SIG-M5 treated with dmso at 0.1 percent for 504 hours (cell line): Measurements from ENCODE around the gene DHX40.

Source experiments
- DNase-seq: peaks from one replicate; lab custom pipeline; 2025; ENCODE audit not compliant: unreplicated experiment; lab: John Stamatoyannopoulos, UW

The DHX40 gene

GRCh38 chr17:59627770-59628171 lies 62.4 kb downstream of the DHX40 start:
- DNase-seq: peak; percentile 59

- DNase-seq: no peak
These were observed 63.8 kb downstream of the DHX40 start for GRCh38 chr17:59629174-59629573.

GRCh38 chr17:59631276-59631675 lies 65.9 kb downstream of the DHX40 start:
- no peak for DNase-seq

- no peak for DNase-seq
These were observed 67.0 kb downstream of the DHX40 start for GRCh38 chr17:59632398-59632797.

- DNase-seq: no peak
These were observed 68.4 kb downstream of the DHX40 start for GRCh38 chr17:59633658-59634359.

GRCh38 chr17:59634632-59635541 lies 69.5 kb downstream of the DHX40 start:
- DNase-seq: no peak

GRCh38 chr17:59637611-59638310 lies 72.4 kb downstream of the DHX40 start:
- DNase-seq: no peak

- DNase-seq: no peak
These were observed 73.1 kb downstream of the DHX40 start for GRCh38 chr17:59638553-59638952.

GRCh38 chr17:59641799-59642484 lies 76.5 kb downstream of the DHX40 start:
- peak; percentile 89 for DNase-seq

- DNase-seq: peak; percentile 70
These were observed 77.2 kb downstream of the DHX40 start for GRCh38 chr17:59642565-59642964.

- DNase-seq: peak; percentile 44
These were observed 78.0 kb downstream of the DHX40 start for GRCh38 chr17:59643159-59644140.

GRCh38 chr17:59647288-59647687 lies 81.9 kb downstream of the DHX40 start:
- DNase-seq: no peak

GRCh38 chr17:59649886-59650285 lies 84.5 kb downstream of the DHX40 start:
- DNase-seq: no peak

GRCh38 chr17:59650642-59651041 lies 85.2 kb downstream of the DHX40 start:
- DNase-seq: no peak

GRCh38 chr17:59651346-59651745 lies 85.9 kb downstream of the DHX40 start:
- no peak for DNase-seq

- DNase-seq: no peak
These were observed 86.7 kb downstream of the DHX40 start for GRCh38 chr17:59652119-59652518.

GRCh38 chr17:59656624-59657023 lies 91.2 kb downstream of the DHX40 start:
- peak; percentile 77 for DNase-seq
